IPS-15b (cell line): ENCODE results near the gene CAMK1D.

Experiments used
- H3K27me3 ChIP-seq: one replicate; pipeline ENCODE4 v1.6.1; 2013; ENCODE audit warnings: low read length; ENCODE audit not compliant: control insufficient read depth, insufficient read depth
- H3K36me3 ChIP-seq: one replicate; pipeline ENCODE4 v1.6.1; 2013; ENCODE audit warnings: low read length; ENCODE audit not compliant: control insufficient read depth, insufficient read depth
- H3K4me1 ChIP-seq: one replicate; pipeline ENCODE4 v1.6.1; 2013; ENCODE audit warnings: mild to moderate bottlenecking, low read length; ENCODE audit not compliant: control insufficient read depth, insufficient read depth
- H3K4me3 ChIP-seq: one replicate; pipeline ENCODE4 v1.5.1; 2013; ENCODE audit warnings: low read depth, low read length
- H3K9ac ChIP-seq: one replicate; pipeline ENCODE4 v1.6.1; 2013; ENCODE audit warnings: low read depth, mild to moderate bottlenecking, low read length
- H3K9me3 ChIP-seq: one replicate; pipeline ENCODE4 v1.6.1; 2013; ENCODE audit warnings: mild to moderate bottlenecking, low read length; ENCODE audit not compliant: control insufficient read depth, insufficient read depth

Gene CAMK1D

GRCh38 chr10:12625393-12626023 is 276.2 kb downstream of the CAMK1D start:
- Histone ChIP-seq H3K9ac (no peak overlapping the region), H3K9me3 (no peaks in the 10 kb centered on the region), H3K36me3 (no peaks in the 10 kb centered on the region), H3K4me3 (no peak overlapping the region), H3K4me1 (no peaks in the 10 kb centered on the region), H3K27me3 (no peaks in the 10 kb centered on the region)

GRCh38 chr10:12628153-12628552 is 278.8 kb downstream of the CAMK1D start:
- Histone ChIP-seq H3K4me3 (no peak overlapping the region), H3K4me1 (no peaks in the 10 kb centered on the region), H3K27me3 (no peaks in the 10 kb centered on the region), H3K9me3 (no peaks in the 10 kb centered on the region), H3K36me3 (no peaks in the 10 kb centered on the region), H3K9ac (no peak overlapping the region)

- H3K9me3 ChIP-seq = no peaks in the 10 kb centered on the region
- no peaks in the 10 kb centered on the region for H3K4me1 ChIP-seq
- H3K27me3 ChIP-seq = no peaks in the 10 kb centered on the region
- H3K9ac ChIP-seq = no peak overlapping the region
- no peak overlapping the region for H3K4me3 ChIP-seq
- H3K36me3 ChIP-seq = no peaks in the 10 kb centered on the region
Measured at GRCh38 chr10:12628964-12629766, 279.8 kb downstream of the CAMK1D start.

GRCh38 chr10:12629767-12630165 is 280.4 kb downstream of the CAMK1D start:
- Histone ChIP-seq H3K4me3 (no peak overlapping the region), H3K27me3 (no peaks in the 10 kb centered on the region), H3K9ac (no peak overlapping the region), H3K36me3 (no peaks in the 10 kb centered on the region), H3K4me1 (no peaks in the 10 kb centered on the region), H3K9me3 (no peaks in the 10 kb centered on the region)

- Histone ChIP-seq H3K36me3 (no peaks in the 10 kb centered on the region), H3K27me3 (no peaks in the 10 kb centered on the region), H3K9ac (no peak overlapping the region), H3K9me3 (no peaks in the 10 kb centered on the region), H3K4me3 (no peak overlapping the region), H3K4me1 (no peaks in the 10 kb centered on the region)
Measured at GRCh38 chr10:12631216-12631615, 281.9 kb downstream of the CAMK1D start.

GRCh38 chr10:12631787-12632562 is 282.6 kb downstream of the CAMK1D start:
- H3K9ac ChIP-seq = no peak overlapping the region
- H3K4me1 ChIP-seq = no peaks in the 10 kb centered on the region
- no peaks in the 10 kb centered on the region for H3K27me3 ChIP-seq

GRCh38 chr10:12633776-12634620 is 284.7 kb downstream of the CAMK1D start:
- H3K9me3 ChIP-seq = no peaks in the 10 kb centered on the region
- H3K4me1 ChIP-seq = peaks cover 11% of the 10 kb centered on the region
- H3K9ac ChIP-seq = no peak overlapping the region
- H3K4me3 ChIP-seq = no peak overlapping the region
- no peaks in the 10 kb centered on the region for H3K36me3 ChIP-seq
- H3K27me3 ChIP-seq = no peaks in the 10 kb centered on the region

More at GRCh38 chr10:12631787-12632562, 282.6 kb downstream of the CAMK1D start:
- Histone ChIP-seq H3K9me3 (no peaks in the 10 kb centered on the region), H3K36me3 (no peaks in the 10 kb centered on the region), H3K4me3 (no peak overlapping the region)

DNA sequence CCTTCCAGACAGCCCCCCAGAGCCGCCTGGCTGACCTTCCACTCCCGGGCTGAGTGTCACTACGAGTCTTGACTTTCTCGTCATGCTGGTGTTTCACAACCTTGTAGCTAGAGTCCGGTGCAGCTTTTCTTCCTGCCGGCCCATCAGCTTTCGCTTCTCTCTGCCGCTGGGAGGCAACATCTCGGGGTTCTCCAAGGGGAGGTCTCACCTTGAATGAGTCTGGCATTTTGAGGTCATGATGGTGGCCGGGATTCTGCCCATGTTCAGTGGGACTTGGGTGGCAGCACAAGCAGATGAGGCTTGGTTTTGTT is 285.2 kb downstream of the CAMK1D start:
- H3K4me3 ChIP-seq = no peak overlapping the region
- no peaks in the 10 kb centered on the region for H3K27me3 ChIP-seq
- H3K9me3 ChIP-seq = no peaks in the 10 kb centered on the region
- peaks cover 11% of the 10 kb centered on the region for H3K4me1 ChIP-seq
- H3K9ac ChIP-seq = no peak overlapping the region
- H3K36me3 ChIP-seq = no peaks in the 10 kb centered on the region

GRCh38 chr10:12635127-12635541 is 285.8 kb downstream of the CAMK1D start:
- Histone ChIP-seq H3K36me3 (no peaks in the 10 kb centered on the region), H3K9me3 (no peaks in the 10 kb centered on the region), H3K4me1 (peaks cover 11% of the 10 kb centered on the region), H3K9ac (no peak overlapping the region), H3K27me3 (no peaks in the 10 kb centered on the region), H3K4me3 (no peak overlapping the region)

- Histone ChIP-seq H3K36me3 (no peaks in the 10 kb centered on the region), H3K9ac (no peak overlapping the region), H3K4me1 (peaks cover 11% of the 10 kb centered on the region), H3K27me3 (no peaks in the 10 kb centered on the region), H3K4me3 (no peak overlapping the region), H3K9me3 (no peaks in the 10 kb centered on the region)
Measured at GRCh38 chr10:12636571-12636970, 287.2 kb downstream of the CAMK1D start.

- Histone ChIP-seq H3K9me3 (no peaks in the 10 kb centered on the region), H3K9ac (no peak overlapping the region), H3K27me3 (no peaks in the 10 kb centered on the region), H3K4me3 (no peak overlapping the region), H3K4me1 (peaks cover 11% of the 10 kb centered on the region), H3K36me3 (no peaks in the 10 kb centered on the region)
Measured at GRCh38 chr10:12637649-12638048, 288.3 kb downstream of the CAMK1D start.
